GM23248 (cell line): ENCODE measurements around the gene RAI14. TPM values are rescaled to one million over a fixed set of nuclear protein-coding genes. Genes with fewer than 3 reads are reported as not detected.

Experiments
- DNase-seq: peaks from one replicate; pipeline ENCODE4 v3.0.0-alpha.2; 2015
- H2AFZ ChIP-seq: fragments of 200-600 bp; sonication (generic); 2 replicates; pipeline ENCODE4 v1.6.1; 2016; ENCODE audit warnings: antibody characterized with exemption
- H3F3A ChIP-seq: fragments of 200-600 bp; sonication (generic); 2 replicates; pipeline ENCODE4 v1.6.1; 2016; ENCODE audit warnings: mild to moderate bottlenecking, antibody characterized with exemption, mixed run types; ENCODE audit not compliant: insufficient read depth
- H3K27ac ChIP-seq: fragments of 200-600 bp; sonication (generic); 2 replicates; pipeline ENCODE4 v1.5.1; 2016; ENCODE audit warnings: mild to moderate bottlenecking
- H3K27me3 ChIP-seq: fragments of 200-600 bp; sonication (generic); replicated peaks from 2 replicates; pipeline ENCODE4 v1.6.1; 2016; ENCODE audit warnings: mild to moderate bottlenecking; ENCODE audit not compliant: insufficient read depth
- H3K36me3 ChIP-seq: fragments of 200-600 bp; sonication (generic); 2 replicates; pipeline ENCODE4 v1.6.1; 2016; ENCODE audit warnings: low read depth, mild to moderate bottlenecking
- H3K4me1 ChIP-seq: fragments of 200-600 bp; sonication (generic); 2 replicates; pipeline ENCODE4 v1.6.1; 2016; ENCODE audit warnings: mild to moderate bottlenecking; ENCODE audit not compliant: insufficient read depth
- H3K4me2 ChIP-seq: fragments of 200-600 bp; sonication (generic); one replicate; pipeline ENCODE4 v1.6.1; 2016; ENCODE audit warnings: mild to moderate bottlenecking; ENCODE audit not compliant: unreplicated experiment
- H3K4me3 ChIP-seq: fragments of 200-600 bp; sonication (generic); 2 replicates; pipeline ENCODE4 v1.5.1; 2016; ENCODE audit warnings: mild to moderate bottlenecking
- H3K79me2 ChIP-seq: fragments of 200-600 bp; sonication (generic); 2 replicates; pipeline ENCODE4 v1.6.1; 2016; ENCODE audit warnings: mild to moderate bottlenecking; ENCODE audit not compliant: insufficient read depth
- H3K9ac ChIP-seq: fragments of 200-600 bp; sonication (generic); 2 replicates; pipeline ENCODE4 v1.6.1; 2016; ENCODE audit warnings: mild to moderate bottlenecking
- H3K9me2 ChIP-seq: fragments of 200-600 bp; sonication (generic); 2 replicates; pipeline ENCODE4 v1.6.1; 2016; ENCODE audit warnings: mixed run types, mild to moderate bottlenecking, moderate library complexity; ENCODE audit not compliant: insufficient read depth
- H3K9me3 ChIP-seq: fragments of 200-600 bp; sonication (generic); one replicate; pipeline ENCODE4 v1.6.1; 2017; ENCODE audit warnings: low read depth
- H4K20me1 ChIP-seq: fragments of 200-600 bp; sonication (generic); 2 replicates; pipeline ENCODE4 v1.6.0; 2016; ENCODE audit not compliant: insufficient read depth
- EZH2 ChIP-seq: fragments of 200-600 bp; sonication (generic); IDR thresholded peaks from 2 replicates; pipeline ENCODE4 v1.6.1; 2018; ENCODE audit warnings: antibody characterized with exemption, mild to moderate bottlenecking; ENCODE audit not compliant: insufficient read depth, poor library complexity, severe bottlenecking
- EZH2phosphoT487 ChIP-seq: fragments of 200-600 bp; sonication (generic); IDR thresholded peaks from 2 replicates; pipeline ENCODE4 v1.6.1; 2018; ENCODE audit warnings: antibody characterized with exemption, moderate library complexity, mild to moderate bottlenecking, low read depth; ENCODE audit not compliant: insufficient read depth
- WGBS, 2 experiments: methylation state at CpG; one replicate each; pipeline ENCODE4 v1.1.6; 2015 to 2017; ENCODE audit warnings: low lambda C conversion rate in 2 of 2, low coverage in 1 of 2; ENCODE audit errors: missing lambda C conversion rate in 2 of 2; 5-methylcytosine and 5-hydroxymethylcytosine counted together
- in situ Hi-C: fragments of 300-500 bp; cut with MboI; formaldehyde crosslinking; loops from 2 replicates; pipeline ENCODE4 v1.15.0; 2020
- polyA plus RNA-seq: library from polyadenylated mRNA; unstranded; fragments of >200 nt; fragmentation: Nextera tagmentation; extraction: Ambion mirVana; gene quantifications from 2 replicates; pipeline ENCODE4 v1.2.1, GENCODE V29; 2016
- total RNA-seq: library from RNA; depleted of rRNA; stranded (reverse); fragments of >200 nt; shearing (Covaris generic); gene quantifications from 2 replicates; pipeline ENCODE4 v1.2.3, GENCODE V29; 2014; rRNA removed

Gene RAI14
- total RNA-seq = 120 and 124 TPM in 2 replicates
- polyA plus RNA-seq = 113 and 116 TPM in 2 replicates

DNA sequence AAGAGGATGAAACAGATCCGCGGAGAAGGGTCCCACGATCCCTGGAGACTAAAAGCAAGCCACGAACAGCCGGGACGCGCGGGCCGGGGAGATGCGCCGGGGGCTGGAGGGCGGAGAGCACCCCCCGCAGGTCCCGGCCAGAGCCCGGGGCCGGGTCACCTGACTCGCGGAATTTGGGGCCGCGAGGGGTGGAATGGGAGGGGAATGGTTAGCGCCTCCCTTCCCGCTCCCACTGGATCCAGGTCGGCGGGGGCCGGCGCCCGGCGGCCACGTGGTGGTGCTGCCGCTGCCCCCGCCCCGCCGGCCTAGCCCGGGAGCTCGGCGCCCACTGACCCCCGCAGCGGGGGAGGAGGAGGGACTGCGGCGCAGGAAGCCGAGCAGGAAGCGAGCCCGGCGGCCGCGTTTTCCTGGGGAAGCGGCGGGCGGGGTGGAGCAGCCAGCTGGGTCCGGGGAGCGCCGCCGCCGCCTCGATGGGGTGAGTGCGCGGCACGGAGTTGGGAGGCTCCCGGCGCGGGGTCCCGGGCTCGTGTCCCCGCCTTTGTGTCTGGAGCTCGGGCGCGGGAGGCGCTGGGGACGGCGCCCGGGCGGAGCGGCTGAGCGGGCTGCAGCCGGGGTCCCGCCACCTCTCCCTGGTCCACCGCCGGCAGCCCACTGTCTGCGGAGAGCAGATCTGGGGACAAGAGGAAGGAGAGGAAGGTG, at the start of gene RAI14:
Gene RAI14, plus strand, starts transcription at position 328 of the 699 bp plus-strand sequence. CDS start 30,592 bp downstream, outside the sequence.
- DNase-seq = peak; percentile 91
- peak within 1 kb of the TSS; percentile 87 for H3K4me3 ChIP-seq
- peak within 1 kb of the TSS; percentile 97 for H3K9ac ChIP-seq
- H3K9me2 ChIP-seq = no peaks in the 10 kb centered on the region
- H3K4me2 ChIP-seq = peak within 1 kb of the TSS; percentile 93
- no peak for TF ChIP-seq EZH2phosphoT487
- TF ChIP-seq EZH2 = no peak
- H3K27me3 ChIP-seq = no peaks in the 10 kb centered on the region
- 0 out of 2 replicates have a peak, but pooled peaks cover 2% of the 10 kb centered on the region for H4K20me1 ChIP-seq
- H3K79me2 ChIP-seq = peaks cover 44% of the 10 kb centered on the region
- in situ Hi-C loops = no loop called here
- 1 to 2% methylated on average over 48 to 68 of the region's 79 CpGs for WGBS, 2 experiments
- no peaks in the 10 kb centered on the region for H3K36me3 ChIP-seq
- peaks cover 47% of the 10 kb centered on the region for H3K4me1 ChIP-seq
- H2AFZ ChIP-seq = peak within 1 kb of the TSS; percentile 90
- peak within 1 kb of the TSS; percentile 94 for H3K27ac ChIP-seq
- H3K9me3 ChIP-seq = no peaks in the 10 kb centered on the region
- peaks cover 55% of the 10 kb centered on the region for H3F3A ChIP-seq

DNA sequence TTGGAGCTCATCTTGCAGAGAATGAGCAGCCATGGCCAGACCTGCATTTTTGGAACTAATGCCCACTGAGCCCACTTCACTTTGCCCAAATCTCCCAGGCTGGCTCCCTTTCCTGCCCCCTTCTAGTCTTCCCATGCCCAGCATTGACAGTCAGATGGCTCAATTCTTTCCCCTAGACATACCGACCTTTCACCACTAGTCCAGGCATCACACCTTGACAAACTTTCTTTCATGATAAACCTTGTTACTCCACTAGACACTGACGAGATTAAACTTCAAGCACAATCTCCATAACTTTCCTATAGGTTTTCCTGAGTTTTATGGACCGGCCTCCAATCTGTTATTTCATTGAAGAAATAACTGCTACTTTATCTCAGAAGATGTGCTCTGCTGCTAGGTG, 47.8 kb upstream of the RAI14 start:
- no peaks in the 10 kb centered on the region for H4K20me1 ChIP-seq
- DNase-seq = no peak
- H3K9ac ChIP-seq = peak overlapping the region; percentile 46
- H3K4me3 ChIP-seq = peak overlapping the region; percentile 37; the same call in 1 of the 2 replicates
- H3K4me1 ChIP-seq = peaks cover 26% of the 10 kb centered on the region
- in situ Hi-C loops = no loop called here
- no peaks in the 10 kb centered on the region for H3K9me2 ChIP-seq
- no peaks in the 10 kb centered on the region for H3K79me2 ChIP-seq
- peak overlapping the region; percentile 79 for H3K27ac ChIP-seq
- 65 to 66% methylated on average over 3 of the region's 3 CpGs for WGBS, 2 experiments
- no peak for TF ChIP-seq EZH2
- TF ChIP-seq EZH2phosphoT487 = no peak
- H3K36me3 ChIP-seq = no peaks in the 10 kb centered on the region
- peaks cover 38% of the 10 kb centered on the region for H3F3A ChIP-seq
- no peaks in the 10 kb centered on the region for H3K9me3 ChIP-seq
- H2AFZ ChIP-seq = no peak overlapping the region
- no peaks in the 10 kb centered on the region for H3K27me3 ChIP-seq
- H3K4me2 ChIP-seq = peak overlapping the region; percentile 72

DNA sequence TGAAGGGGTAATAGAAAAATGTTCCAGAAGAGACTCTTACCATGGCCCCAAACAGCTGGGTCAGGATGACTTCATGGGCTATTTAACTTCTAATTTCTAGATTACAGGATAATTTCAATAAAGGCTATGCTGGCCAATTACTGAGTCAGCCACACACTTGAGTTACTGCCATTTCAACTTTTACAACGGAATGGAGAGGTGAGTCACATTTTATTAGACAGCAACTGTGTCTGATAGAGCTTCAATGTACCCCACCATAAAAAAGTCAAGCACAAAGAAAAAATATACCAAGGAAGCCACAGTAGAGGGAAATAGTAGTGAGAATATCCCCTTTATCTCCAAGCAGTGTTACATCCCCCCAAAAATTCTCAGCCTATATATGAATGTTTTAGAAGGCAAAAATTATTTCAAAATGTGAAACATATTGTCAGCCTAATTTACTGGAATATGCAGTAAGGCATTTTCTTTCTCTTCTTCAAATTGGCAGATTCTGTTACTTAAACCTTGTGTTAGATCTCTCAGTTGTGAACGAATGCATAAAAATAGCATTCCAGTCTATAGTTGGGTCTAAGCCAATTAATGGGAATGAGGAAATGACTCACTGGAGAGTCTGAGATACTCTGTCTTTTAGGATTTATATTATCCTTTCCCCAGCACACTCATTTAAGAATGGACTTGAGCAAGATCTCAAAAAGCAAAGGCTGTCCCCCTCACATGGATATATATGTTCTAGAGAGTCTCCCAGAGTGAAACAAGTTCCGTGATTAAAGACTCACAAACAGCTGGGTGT, 47.1 kb upstream of the RAI14 start:
- Histone ChIP-seq H3K36me3 (no peaks in the 10 kb centered on the region), H3F3A (peaks cover 38% of the 10 kb centered on the region), H3K9me2 (no peaks in the 10 kb centered on the region), H4K20me1 (no peaks in the 10 kb centered on the region), H3K9me3 (no peaks in the 10 kb centered on the region), H3K27me3 (no peaks in the 10 kb centered on the region), H3K4me1 (peaks cover 26% of the 10 kb centered on the region), H3K27ac (peak overlapping the region; percentile 79), H3K9ac (peak overlapping the region; percentile 46), H2AFZ (no peak overlapping the region), H3K79me2 (no peaks in the 10 kb centered on the region), H3K4me2 (peak overlapping the region; percentile 72), H3K4me3 (peak overlapping the region; percentile 37)
- 1 to 2% methylated on average over 3 of the region's 3 CpGs for WGBS, 2 experiments
- TF ChIP-seq EZH2phosphoT487 = no peak
- no peak for TF ChIP-seq EZH2
- in situ Hi-C loops = no loop called here
- DNase-seq = peak; percentile 89

DNA sequence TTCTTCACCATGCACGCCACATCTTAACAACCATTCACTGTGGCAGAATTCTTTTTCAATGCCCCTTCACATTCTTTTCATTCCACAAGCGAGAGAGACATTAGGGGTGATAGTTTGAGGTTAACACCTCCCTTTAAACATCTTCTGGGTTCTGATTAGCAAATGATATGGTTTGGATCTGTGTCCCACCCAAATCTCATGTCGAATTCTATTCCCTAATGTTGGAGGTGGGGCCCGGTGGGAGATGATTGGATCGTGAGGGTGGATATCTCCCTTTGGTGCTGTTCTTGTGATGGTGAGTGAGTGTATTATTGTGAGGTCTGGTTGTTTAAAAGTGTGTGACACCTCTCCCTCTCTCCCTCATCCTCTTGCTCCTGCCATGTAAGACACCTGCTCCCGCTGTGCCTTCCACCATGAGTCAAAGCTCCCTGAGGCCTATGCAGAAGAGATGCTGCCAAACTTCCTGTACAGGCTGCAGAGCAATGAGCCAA, 46.1 kb upstream of the RAI14 start:
- Histone ChIP-seq H3K4me1 (peaks cover 26% of the 10 kb centered on the region), H3K27me3 (no peaks in the 10 kb centered on the region), H4K20me1 (no peaks in the 10 kb centered on the region), H2AFZ (no peak overlapping the region), H3F3A (peaks cover 38% of the 10 kb centered on the region), H3K9me3 (no peaks in the 10 kb centered on the region), H3K36me3 (no peaks in the 10 kb centered on the region), H3K79me2 (no peaks in the 10 kb centered on the region), H3K9ac (0 out of 2 replicates have a peak overlapping the region, but pooled peaks have one; percentile 22), H3K27ac (peak overlapping the region; percentile 79), H3K4me3 (no peak overlapping the region), H3K4me2 (peak overlapping the region; percentile 41), H3K9me2 (no peaks in the 10 kb centered on the region)
- no peak for TF ChIP-seq EZH2phosphoT487
- TF ChIP-seq EZH2 = no peak
- peak; percentile 44 for DNase-seq
- WGBS, 2 experiments = 76% methylated on average over 6 of the region's 6 CpGs
- in situ Hi-C loops = no loop called here
